Measurements from ENCODE around the gene MTA2.
"Not testable (repeated sequence)": the region's sequence is repeated elsewhere in the genome, so short reads cannot be mapped to it uniquely, and the experiment has no call there.

- TF ChIP-seq CTCF, POLR2A (IDR thresholded peaks at IDR 0.05): not testable (repeated sequence)
Observed at GRCh38 chr11:62570903-62571302, 30.8 kb downstream of the MTA2 start.
